K562 (cell line): ENCODE data around the gene COL9A2. TPM values are rescaled to one million over a fixed set of nuclear protein-coding genes. Genes with fewer than 3 reads are reported as not detected.

Experiments used
- CC2D1A ChIP-seq: fragments of 450-650 bp; IDR thresholded peaks from 2 replicates; pipeline ENCODE4 v1.6.1; 2017; ENCODE audit warnings: mild to moderate bottlenecking
- DPF2 ChIP-seq: fragments of 450-650 bp; IDR thresholded peaks from 2 replicates; pipeline ENCODE4 v1.6.1; 2016
- EP300 ChIP-seq: IDR thresholded peaks from 2 replicates; pipeline ENCODE4 v1.6.1; 2012; ENCODE audit warnings: low read length, improper control_type of control experiment
- HDAC2 ChIP-seq: fragments of 450-650 bp; IDR thresholded peaks from 2 replicates; pipeline ENCODE4 v1.6.1; 2016; ENCODE audit warnings: mild to moderate bottlenecking
- HOMEZ ChIP-seq: fragments of 250-450 bp; sonication (Bioruptor Pico); IDR thresholded peaks from 2 replicates; pipeline ENCODE4 v1.4.0; 2020; ENCODE audit warnings: mild to moderate bottlenecking, moderate library complexity
- MYNN ChIP-seq, 2 experiments: sonication (generic); formaldehyde crosslinking in 1 of 2; IDR thresholded peaks; 2 replicates each; pipeline versions ENCODE4 v1.5.0 to v1.6.1; 2016 to 2020; ENCODE audit warnings: antibody characterized with exemption in 1 of 2, missing genetic modification reagents in 1 of 2
- POLR3G ChIP-seq: IDR thresholded peaks from 2 replicates; pipeline ENCODE4 v1.6.1; 2011; ENCODE audit not compliant: insufficient read length, insufficient replicate concordance; ENCODE audit errors: extremely low read depth
- PURB ChIP-seq: sonication (generic); formaldehyde crosslinking; IDR thresholded peaks from 2 replicates; pipeline ENCODE4 v1.9.0; 2021; ENCODE audit warnings: low read depth, mild to moderate bottlenecking, missing genetic modification reagents
- PYGO2 ChIP-seq: fragments of 450-650 bp; IDR thresholded peaks from 2 replicates; pipeline ENCODE4 v1.6.1; 2016; ENCODE audit warnings: mild to moderate bottlenecking, missing genetic modification characterization, moderate library complexity, missing compliant biosample characterization
- RBM15 ChIP-seq: fragments of 200-400 bp; formaldehyde crosslinking; IDR thresholded peaks from 2 replicates; pipeline ENCODE4 v1.6.1; 2018; ENCODE audit warnings: mild to moderate bottlenecking, low read length, moderate library complexity; ENCODE audit not compliant: insufficient read depth
- SMARCA5 ChIP-seq: fragments of 450-650 bp; IDR thresholded peaks from 2 replicates; pipeline ENCODE4 v1.6.1; 2016
- ZBTB40 ChIP-seq, 2 experiments: fragments of 450-650 bp in 1 of 2; sonication (generic) in 1 of 2; formaldehyde crosslinking in 1 of 2; IDR thresholded peaks; 2 replicates each; pipeline versions ENCODE4 v1.7.1 to v1.9.0; 2016 to 2022; ENCODE audit warnings: inconsistent platforms in 1 of 2, mild to moderate bottlenecking in 1 of 2, missing genetic modification reagents in 1 of 2
- ZNF217 ChIP-seq: sonication (generic); formaldehyde crosslinking; IDR thresholded peaks from 2 replicates; pipeline ENCODE4 v1.8.0; 2022; ENCODE audit warnings: mild to moderate bottlenecking, missing genetic modification reagents
- ZNF23 ChIP-seq: fragments of 250-450 bp; sonication (Bioruptor Pico); IDR thresholded peaks from 2 replicates; pipeline ENCODE4 v1.4.0; 2020; ENCODE audit warnings: mild to moderate bottlenecking
- ZNF395 ChIP-seq: fragments of 200-800 bp; sonication (Bioruptor generic); IDR thresholded peaks from 2 replicates; pipeline ENCODE4 v1.6.1; 2017; ENCODE audit warnings: missing genetic modification characterization, missing compliant biosample characterization
- polyA plus RNA-seq, 8 experiments: library from polyadenylated mRNA; depleted of rRNA in 4 of 8; stranded (reverse) in 5 of 8; unstranded in 3 of 8; fragments of >200 nt; fragmentation: Nextera tagmentation in 2 of 8; fragmentation: Illumina TruSeq in 1 of 8; extraction: Ambion mirVana in 2 of 8; extraction: Trizol in 1 of 8; gene quantifications; 2 replicates each; pipeline versions ENCODE4 v1.2.1 to v1.2.3, GENCODE V29; 2011 to 2014; ENCODE audit warnings: inconsistent platforms in 1 of 8, missing spikeins in 1 of 8
- total RNA-seq, 7 experiments: library from RNA; depleted of rRNA in 6 of 7; stranded (reverse); fragments of >200 nt in 6 of 7; fragmentation: Illumina TruSeq in 2 of 7; extraction: Trizol in 2 of 7; gene quantifications; 2 replicates each; pipeline versions ENCODE4 v1.2.1 to v1.2.3, GENCODE V29; 2011 to 2021; ENCODE audit warnings: low replicate concordance in 1 of 7

Gene COL9A2
- total and polyA plus RNA-seq, 9 of the 15 experiments (the other 6 are each of a cell fraction or from before 2014, with no cell fraction given) = 0.03 to 2.2 (median 0.31) TPM

GRCh38 chr1:40339420-40340323 lies 22.6 kb upstream of the COL9A2 start (continued):
- no peak for TF ChIP-seq ZBTB40 (IDR thresholded peaks at IDR 0.05)
- no peak for TF ChIP-seq ZBTB40 (CRISPR knock-in tag; IDR thresholded peaks at IDR 0.05)
- no peak for TF ChIP-seq POLR3G
- no peak for TF ChIP-seq HOMEZ (CRISPR knock-in tag)
- TF ChIP-seq HDAC2 = peak; percentile 85
- TF ChIP-seq SMARCA5 = no peak; the same call in 1 of the 2 replicates
- peak; percentile 63; the same call in 1 of the 2 replicates for TF ChIP-seq EP300
- TF ChIP-seq CC2D1A = no peak; the same call in 1 of the 2 replicates
- TF ChIP-seq DPF2 = peak; percentile 74
- TF ChIP-seq RBM15 = no peak
- no peak for TF ChIP-seq PYGO2 (tag)
- 0 out of 2 replicates have a peak, but pooled peaks have one; percentile 45 for TF ChIP-seq MYNN (IDR thresholded peaks at IDR 0.05)
- no peak for TF ChIP-seq MYNN (CRISPR knock-in tag; IDR thresholded peaks at IDR 0.05)
- no peak for TF ChIP-seq PURB (CRISPR knock-in tag)
- TF ChIP-seq ZNF217 (CRISPR knock-in tag) = no peak
- no peak for TF ChIP-seq ZNF23 (CRISPR knock-in tag)
- TF ChIP-seq ZNF395 (CRISPR knock-in tag) = no peak
